GM19372 (cell line): ENCODE results near the gene KIRREL3.
A peak's percentile ranks its signal among the peaks of the same experiment; 100 is the strongest.

Experiments used
- ATAC-seq: cut with Tn5 transposase; IDR thresholded peaks from one replicate; pipeline ENCODE4 v1.9.1; 2021; ENCODE audit warnings: mild to moderate bottlenecking, low read depth, moderate library complexity; ENCODE audit not compliant: unreplicated experiment

The KIRREL3 gene

DNA sequence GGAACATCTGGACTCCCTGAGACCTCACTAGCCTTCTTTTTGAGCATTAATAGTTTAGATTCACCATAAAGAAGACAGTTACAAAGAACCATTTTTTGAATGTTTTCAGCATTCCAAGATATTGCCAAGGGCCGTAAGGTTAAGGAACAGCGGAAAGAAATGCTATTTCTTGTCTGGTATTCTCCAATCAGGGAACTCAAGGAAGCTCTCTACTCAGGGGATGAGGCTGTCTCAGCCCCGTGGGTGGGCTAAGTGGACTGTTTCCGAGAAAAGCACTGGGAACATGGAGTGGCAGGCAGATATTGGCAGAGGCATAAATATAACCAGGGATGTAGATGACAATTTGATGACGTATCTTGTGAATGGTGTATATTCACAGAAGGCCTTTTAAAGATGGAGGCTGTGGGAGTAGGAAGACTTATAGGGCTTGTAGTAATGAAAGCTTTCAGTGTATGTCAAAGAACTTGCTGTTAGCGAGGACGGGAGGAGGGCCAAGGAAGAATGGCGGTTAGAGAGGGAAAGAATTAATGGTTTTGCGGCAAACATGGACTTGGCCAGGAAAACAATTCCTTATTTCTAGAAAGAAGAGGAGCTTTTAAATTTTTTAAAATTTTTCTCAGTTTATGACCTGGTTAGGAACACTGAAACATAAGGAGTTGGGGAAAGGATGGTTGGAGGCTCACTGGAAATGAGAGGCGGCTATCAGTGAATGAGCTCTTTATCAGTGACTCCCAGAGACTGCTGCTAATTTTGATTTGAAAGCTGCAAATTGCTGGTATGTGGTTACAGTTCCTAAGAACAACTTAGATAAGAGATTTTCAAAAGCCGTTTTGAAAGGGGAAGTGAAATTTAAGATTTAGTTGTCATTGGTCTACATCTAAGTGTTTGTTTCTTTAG, 580.5 kb downstream of the KIRREL3 start:
- peak; percentile 54 for ATAC-seq

DNA sequence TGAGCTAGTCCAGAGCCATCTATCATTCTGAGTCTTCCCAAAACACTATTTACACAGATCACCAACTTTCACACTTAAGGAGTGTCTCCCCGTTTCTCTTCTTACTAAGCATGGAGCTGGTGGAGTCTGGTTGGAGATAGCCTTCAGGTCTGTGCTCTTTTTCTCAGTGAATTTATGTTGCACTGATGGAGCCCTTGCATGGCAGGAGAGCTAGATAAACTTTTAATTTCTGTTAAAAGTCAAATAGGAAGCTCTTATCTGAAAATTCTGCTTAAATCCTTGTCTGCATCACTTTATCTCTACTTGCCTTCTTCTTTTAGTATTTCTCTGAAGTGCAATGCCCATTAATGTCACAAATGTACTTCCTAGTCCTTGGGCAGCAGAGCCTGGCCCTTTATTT, 581.7 kb downstream of the KIRREL3 start:
- no peak for ATAC-seq

DNA sequence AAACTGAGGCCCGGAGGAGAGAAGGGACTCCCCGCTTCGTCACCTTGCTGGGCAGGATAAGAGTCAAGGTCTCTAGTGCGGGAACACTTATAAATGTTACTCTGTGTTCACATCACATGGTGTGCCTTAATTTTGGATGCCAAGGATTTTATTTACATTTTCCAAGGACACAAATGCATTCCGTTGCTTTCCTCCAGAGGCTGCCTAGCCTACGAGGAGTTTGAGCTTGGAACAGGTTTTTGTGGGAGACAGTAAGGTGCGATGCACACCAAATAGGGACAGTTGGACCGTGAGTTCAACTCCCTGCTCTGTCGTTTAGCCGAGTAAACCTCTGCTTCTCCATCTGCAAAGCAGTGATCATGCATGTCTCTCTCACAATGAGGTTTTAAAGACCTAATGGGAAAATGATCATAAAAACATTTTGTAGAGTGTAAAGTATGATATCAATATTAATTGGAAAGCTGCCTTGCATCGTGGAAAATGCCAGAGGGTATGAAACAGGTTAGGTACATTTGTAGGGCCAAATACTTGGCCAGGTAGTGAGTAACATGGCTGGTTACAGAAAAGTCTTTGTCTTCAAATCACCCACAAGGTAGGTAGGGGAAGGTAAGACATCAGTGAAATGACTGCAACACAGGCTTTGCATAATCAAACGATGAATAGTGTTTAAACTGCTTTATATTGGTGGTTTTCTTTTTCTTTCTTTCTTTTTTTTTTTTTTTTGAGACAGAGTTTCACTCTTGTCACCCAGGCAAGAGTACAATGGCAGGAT, 583.3 kb downstream of the KIRREL3 start:
- ATAC-seq: no peak

DNA sequence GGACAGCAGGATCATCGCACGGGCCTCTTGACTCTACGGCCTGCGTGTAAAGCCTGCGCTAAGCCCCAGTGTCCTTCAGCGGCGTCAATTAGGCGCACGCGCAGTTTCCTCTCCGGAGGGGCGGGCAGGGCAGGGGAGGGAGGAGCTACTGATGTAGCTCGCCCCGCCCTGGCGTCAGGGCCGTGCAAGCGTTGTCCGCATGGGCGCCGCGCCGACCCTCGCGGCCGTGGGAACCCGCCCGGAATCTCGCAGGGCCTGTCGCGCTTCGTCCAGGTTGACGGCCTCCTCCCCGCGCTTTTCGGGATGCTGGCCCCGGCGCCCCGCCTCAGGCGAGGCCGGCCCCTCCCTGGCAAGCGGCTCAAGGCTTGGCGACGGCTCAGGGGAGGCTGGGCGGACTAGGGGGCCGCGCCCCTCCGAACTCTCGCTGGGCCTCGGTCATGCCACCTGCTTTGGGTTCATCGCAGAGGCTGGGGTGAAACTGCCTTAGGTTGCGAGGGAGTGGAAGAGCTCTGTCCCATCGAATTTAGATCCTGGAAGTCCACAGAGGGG, 584.0 kb downstream of the KIRREL3 start:
- ATAC-seq: peak; percentile 95

DNA sequence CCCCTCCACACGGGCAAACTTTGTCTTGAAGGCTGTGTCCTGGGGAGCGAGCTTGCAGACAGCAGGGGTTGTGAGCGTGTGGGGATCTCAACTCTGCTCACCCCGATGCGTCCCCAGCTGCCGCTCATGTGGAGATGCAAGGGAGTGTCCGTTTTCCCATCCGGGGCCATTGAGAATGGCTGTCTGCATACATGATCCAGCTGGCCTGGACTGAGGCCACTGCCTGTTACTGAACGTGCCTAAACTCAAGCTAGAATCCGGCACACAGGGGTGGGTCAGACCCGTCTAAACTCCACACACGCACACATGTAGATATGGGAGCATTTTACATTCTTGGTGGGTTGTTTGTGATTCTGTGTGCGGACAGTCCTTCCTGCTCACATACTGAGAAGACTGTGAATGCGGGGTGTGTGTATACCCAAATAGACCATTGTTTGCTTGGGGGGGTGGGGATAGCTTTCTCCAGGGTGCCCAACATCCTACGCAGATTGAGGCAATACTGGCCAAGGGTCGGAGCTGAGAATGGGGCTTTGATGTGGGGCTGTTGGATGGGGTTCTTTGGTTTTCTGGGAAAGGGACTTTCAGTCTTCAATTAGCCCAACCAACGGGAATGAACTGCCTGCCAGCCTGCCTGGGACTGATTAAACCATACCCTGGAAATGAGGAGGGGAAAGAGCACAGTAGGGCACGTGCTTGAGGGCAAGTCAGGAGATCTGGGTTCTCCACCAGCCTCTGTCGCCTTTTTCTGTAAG, 584.7 kb downstream of the KIRREL3 start:
- ATAC-seq: peak; percentile 5

DNA sequence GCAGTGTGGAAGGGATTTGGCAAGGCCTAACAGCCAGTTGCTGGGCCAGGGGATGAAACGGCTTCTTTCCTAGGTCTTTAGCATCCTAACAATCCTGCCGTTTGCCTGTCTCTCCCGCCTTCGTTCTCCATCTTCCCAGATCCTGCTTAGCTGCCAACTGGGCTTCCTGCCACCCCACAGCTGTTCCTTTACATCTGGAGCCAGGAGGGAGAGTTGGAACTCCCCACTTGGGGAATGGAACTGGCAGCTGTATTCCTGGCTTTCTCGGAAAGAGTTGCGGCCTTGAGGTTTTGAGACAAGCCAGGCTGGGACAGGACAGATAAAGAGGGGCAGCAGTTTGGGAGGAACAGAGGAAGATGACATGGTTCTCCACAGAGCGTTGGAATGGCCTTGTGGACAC, 585.4 kb downstream of the KIRREL3 start:
- ATAC-seq: no peak

DNA sequence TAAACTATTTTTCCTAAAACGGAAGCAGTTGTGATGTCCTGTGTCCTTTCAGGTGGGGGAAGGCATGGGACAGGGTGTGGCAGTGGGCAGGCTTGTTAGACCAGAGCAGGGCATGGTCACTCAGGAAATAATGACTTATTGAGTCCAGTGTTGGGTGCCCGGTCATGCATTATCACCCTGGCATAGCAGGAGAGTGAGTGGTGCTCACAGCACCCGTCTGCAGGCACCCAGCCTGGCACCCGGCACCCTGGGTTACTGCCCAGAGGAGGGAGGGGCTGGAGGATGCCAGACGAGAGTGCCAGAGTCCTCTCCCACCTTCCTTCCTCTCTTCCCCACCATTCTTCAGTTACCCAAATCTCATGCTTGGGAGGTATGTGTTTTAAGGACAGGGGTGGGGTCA, 586.0 kb downstream of the KIRREL3 start:
- ATAC-seq: no peak

DNA sequence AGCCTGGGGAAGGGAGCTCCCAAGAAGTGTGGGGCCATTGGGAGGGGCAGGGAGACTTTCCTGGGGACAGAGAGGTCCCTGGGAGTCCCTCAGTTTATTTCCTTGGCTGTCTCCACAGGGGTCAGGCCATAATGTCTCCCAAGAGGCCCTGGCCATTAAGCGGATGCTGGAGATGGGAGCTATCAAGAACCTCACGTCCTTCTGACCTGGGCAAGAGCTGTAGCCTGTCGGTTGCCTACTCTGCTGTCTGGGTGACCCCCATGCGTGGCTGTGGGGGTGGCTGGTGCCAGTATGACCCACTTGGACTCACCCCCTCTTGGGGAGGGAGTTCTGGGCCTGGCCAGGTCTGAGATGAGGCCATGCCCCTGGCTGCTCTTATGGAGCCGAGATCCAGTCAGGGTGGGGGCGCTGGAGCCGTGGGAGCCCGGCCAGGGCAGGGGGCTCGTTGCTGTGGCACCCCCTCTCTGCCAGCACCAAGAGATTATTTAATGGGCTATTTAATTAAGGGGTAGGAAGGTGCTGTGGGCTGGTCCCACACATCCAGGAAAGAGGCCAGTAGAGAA, 586.6 kb downstream of the KIRREL3 start:
- ATAC-seq: no peak

DNA sequence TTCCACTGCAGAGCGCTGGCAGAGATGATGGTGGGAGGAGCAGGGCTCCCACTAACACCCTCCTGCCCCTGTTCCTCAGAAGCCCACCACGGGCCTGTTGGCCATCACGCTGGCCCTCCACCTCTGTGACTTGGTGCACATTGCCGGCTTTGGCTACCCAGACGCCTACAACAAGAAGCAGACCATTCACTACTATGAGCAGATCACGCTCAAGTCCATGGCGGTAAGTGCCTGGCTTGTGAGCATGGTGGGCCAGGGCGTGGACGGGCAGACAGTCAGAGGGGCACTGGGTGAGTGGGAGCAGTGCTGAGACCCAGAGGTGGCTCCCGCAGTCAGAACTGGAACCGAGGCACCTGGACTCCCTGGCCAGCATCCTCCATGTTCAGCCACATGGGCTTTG, 587.1 kb downstream of the KIRREL3 start:
- no peak for ATAC-seq

DNA sequence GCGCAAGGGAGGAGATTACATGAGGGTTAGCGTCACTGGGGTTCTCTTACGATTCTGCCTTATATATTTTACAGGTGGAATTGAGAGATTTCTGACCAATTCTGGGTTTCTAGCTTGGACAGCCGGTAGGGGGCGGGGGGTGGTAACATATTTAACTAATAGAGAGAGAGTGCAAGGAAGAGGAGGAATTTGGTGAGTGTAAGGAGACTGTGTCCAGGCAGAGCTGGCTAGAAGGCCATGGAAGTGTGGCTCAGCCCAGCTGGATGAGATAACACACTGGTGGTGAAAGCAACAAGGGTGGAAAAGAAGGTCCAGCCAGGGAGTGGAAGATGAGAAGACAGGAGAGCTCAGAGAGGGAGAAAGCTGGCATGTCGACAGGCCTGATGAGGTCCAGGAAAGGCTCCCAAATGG, 588.6 kb downstream of the KIRREL3 start:
- no peak for ATAC-seq

DNA sequence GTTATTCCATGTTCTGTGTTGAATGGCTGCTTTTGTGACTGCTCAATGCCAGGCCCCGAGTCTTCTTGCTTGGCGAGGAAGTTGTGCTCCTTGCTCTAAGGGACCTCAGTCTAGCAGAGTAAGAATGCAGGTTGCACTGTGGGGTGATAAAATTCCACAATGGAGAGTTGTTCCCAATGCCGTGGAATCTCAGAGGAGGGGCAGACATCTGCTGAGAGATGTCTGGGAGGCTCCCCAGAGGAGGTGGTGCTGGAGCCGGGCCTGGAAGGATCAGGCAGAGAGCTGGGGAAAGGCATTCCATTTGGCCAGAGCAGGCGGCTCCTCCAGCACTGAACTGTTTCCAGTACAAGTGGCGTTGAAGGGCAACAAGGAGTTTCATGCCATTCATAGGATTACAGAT, 589.9 kb downstream of the KIRREL3 start:
- no peak for ATAC-seq

DNA sequence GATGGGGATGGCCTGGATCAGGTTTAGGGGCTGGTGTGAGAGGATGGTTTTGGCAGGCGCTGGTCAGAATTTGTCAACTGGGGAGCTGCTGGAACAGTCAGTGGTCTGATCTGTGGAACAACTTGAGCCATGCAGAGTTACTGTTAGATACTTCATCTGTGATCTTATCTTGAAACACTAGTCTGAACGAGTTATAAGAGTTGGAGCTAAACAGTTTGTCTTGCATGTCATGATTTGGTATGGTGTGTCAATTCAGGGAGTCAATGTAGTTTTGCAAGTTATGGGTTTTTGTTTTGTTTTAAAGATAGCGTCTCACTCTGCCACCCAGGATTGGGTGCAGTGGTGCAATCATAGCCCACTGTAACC, 591.0 kb downstream of the KIRREL3 start:
- no peak for ATAC-seq

DNA sequence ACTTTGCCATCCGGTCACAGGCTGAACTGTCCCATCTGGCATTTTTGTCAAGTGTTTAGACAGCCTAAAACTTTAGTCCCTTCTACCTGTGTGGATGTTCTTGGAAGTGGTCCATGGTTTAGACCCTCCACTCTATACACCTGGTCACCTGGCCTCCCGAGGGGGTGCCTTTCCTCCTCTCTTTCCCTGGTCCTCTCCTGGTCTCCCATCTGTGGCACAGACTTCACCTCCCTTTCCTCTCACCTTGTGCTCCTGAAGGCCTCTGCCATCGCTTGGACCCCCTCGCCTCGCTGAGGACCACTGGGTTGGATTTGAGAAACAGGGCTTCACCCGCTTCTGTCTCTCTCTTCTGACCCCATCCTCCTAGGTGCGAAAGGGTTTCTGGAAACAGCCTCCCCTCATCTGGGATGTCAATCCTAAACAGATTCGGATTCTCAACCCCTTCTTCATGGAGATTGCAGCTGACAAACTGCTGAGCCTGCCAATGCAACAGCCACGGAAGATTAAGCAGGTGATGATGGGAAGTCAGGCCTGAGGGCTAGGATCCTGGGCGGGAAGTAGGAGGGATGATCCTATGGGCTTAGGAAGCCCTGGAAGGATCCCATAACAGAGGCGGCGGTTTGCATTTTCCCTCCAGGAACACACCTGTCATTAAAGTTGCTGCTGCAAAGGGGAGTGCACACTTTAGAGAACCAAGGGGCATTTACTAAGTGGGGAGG, 591.5 kb downstream of the KIRREL3 start:
- no peak for ATAC-seq

DNA sequence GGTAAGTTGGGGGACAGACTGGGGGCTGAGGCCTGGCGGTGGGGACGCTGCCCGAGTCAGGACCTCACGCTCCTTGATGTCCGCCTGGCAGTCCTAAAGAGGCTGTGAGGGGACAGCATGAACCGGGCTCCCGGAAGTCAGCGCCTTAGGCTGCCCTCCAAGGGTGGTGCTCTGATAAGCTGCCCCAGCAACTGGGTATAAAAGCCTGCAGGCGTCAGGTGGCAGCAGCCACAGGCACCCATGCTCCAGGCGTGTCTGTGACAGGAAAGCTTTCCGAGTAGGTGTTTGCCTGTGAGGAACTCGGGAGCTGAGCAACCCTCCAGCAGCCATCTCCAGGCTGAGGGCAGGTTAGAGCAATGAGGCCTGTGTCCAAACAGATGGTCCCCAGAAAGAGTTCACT, 592.1 kb downstream of the KIRREL3 start:
- ATAC-seq: no peak

DNA sequence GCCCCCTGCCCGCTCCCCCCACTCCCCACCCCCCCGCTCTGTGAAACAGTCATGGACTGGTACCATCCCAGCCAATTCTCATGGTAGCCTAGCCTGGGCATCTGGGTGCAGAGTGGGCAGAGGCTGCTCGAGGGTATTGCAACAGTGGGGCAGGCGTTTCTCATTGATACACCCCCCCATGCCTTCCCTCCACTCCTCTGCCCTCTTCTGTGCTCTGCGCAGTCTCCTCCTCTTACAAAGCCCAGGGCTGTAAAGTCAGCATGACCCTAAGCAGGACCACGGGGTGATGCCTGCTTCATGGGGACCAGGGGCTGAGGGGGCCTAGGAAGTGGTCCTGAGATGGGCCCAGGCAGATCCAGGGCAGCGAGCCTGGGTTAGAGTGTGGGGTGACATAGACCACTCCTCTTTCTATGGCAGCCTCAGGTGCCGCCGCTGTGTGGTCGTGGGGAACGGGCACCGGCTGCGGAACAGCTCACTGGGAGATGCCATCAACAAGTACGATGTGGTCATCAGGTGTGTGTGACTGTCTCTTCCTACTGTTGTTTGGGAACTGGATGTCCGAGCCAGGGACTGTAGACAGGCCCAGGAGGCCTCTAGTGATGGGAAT, 592.8 kb downstream of the KIRREL3 start:
- no peak for ATAC-seq

DNA sequence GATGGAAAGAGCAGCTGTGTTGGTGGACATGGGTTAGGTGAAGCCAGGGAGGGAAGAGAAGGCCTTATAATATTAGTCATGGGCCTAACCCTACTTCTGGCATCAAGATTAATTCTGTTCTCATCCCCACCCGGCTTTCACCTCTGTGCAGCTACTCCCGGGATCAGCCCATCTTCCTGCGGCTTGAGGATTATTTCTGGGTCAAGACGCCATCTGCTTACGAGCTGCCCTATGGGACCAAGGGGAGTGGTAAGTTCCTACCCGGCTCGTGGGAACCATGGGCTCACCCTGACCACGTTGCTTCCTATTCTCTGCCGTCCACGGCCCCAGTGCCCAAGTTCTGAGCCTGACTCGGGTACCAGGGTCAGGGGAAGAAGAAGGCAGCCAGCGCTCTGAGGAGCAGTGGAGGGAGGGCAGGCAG, 593.5 kb downstream of the KIRREL3 start:
- no peak for ATAC-seq

DNA sequence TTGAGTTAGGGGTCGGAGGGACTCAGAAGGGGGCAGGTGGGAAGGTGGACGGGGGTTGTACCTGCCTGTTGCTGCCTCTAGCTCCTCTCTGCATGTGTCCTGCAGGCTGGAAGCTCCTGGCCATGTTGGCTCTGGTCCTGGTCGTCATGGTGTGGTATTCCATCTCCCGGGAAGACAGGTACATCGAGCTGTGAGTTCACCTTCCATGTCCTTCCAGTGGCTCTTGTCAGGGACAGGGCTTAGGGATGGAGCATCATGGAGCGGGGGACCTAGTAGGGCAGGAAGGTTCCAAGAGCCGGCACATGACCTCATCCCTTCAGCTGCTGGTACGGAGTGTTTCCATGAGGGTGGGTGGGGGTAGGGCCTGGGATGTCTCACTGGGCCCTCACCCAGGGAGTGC, 594.2 kb downstream of the KIRREL3 start:
- ATAC-seq: no peak

DNA sequence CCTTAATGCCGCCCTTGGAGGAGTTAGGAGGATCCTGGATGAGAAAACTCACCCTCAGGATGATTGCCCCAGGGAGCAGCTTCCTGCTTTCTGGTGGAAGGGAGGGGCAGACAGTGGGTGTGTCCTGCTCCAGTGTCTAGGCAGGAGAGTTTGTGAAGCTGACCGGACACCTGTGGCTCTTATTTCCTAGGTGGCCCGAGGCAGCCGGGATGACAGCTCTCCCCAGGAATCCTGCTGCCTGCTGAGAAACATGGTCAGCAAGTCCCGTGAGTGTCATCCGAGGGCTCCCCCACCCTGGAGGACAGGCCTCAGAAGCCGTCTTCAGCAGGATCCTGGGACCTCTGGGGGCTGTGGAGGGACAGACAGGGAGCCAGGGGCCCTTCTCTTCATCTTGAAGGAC, 594.7 kb downstream of the KIRREL3 start:
- no peak for ATAC-seq

DNA sequence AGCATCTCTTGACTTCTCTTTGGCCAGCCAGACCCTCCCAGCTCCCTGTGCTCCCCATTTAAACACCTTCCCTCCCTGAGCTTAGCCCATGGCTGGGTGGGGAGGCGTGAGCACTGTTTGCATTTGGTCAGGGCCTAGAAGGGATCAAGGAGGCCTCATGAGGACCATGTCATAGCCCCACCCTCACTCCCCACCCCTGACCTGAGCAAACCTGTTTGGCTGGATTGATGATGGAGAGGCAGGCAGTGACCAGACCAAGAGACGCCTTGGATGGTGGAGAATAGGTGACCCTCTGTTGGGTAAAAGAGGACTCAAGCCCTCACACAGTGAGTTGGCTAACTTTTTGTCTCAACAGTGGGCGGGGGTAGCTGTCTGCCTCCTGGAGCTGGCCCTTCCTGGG, 595.2 kb downstream of the KIRREL3 start:
- ATAC-seq: no peak
